Measurements from ENCODE around the gene UNC13C. TPM values are rescaled to one million over a fixed set of nuclear protein-coding genes. Genes with fewer than 3 reads are reported as not detected.

UNC13C gene
- total RNA-seq, 6 experiments from 2014 or later, result not detected

- 74% methylated on average over 5 of the region's 6 CpGs for WGBS (ENCODE audit: insufficient coverage, low coverage, low lambda C conversion rate, missing lambda C conversion rate)
- DNase-seq (no peak), ATAC-seq (peak in 1 of 4 donors; percentile 16)
- intact Hi-C loops (cut with DNase I), result no loop called here
- no peak overlapping the region for H3K4me3 ChIP-seq
- no peak for TF ChIP-seq POLR2A (IDR thresholded peaks at IDR 0.05)
- TF ChIP-seq CTCF (IDR thresholded peaks at IDR 0.05), result no peak
- H3K27ac ChIP-seq, result no peak overlapping the region
- no peaks in the 10 kb centered on the region for H3K9me3 ChIP-seq
- H3K27me3 ChIP-seq, result peaks cover 3 to 4% of the 10 kb centered on the region in 2 donors
- no peaks in the 10 kb centered on the region for H3K4me1 ChIP-seq
- no peaks in the 10 kb centered on the region for H3K36me3 ChIP-seq
Observed at GRCh38 chr15:54282228-54282836, 304.1 kb downstream of the UNC13C start.

- H3K9me3 ChIP-seq, result no peaks in the 10 kb centered on the region
- no peak overlapping the region for H3K4me3 ChIP-seq
- TF ChIP-seq CTCF (IDR thresholded peaks at IDR 0.05) (no peak), POLR2A (IDR thresholded peaks at IDR 0.05) (no peak)
- no peak for DNase-seq
- intact Hi-C loops (cut with DNase I), result no loop called here
- no peaks in the 10 kb centered on the region for H3K4me1 ChIP-seq
- no peak for ATAC-seq
- H3K36me3 ChIP-seq, result no peaks in the 10 kb centered on the region
- H3K27me3 ChIP-seq, result peaks cover 0 to 2% of the 10 kb centered on the region in 2 donors
- no peak overlapping the region for H3K27ac ChIP-seq
- 18% methylated on average over 1 of the region's 1 CpG for WGBS (ENCODE audit: insufficient coverage, low coverage, low lambda C conversion rate, missing lambda C conversion rate)
Observed at GRCh38 chr15:54288049-54288448, 309.8 kb downstream of the UNC13C start.

GRCh38 chr15:54289590-54290136 is 311.4 kb downstream of the UNC13C start:
- H3K27ac ChIP-seq, result no peak overlapping the region
- TF ChIP-seq POLR2A (IDR thresholded peaks at IDR 0.05) (no peak), CTCF (IDR thresholded peaks at IDR 0.05) (no peak)

GRCh38 chr15:54298396-54298795 is 320.2 kb downstream of the UNC13C start:
- Histone ChIP-seq H3K27me3 (no peaks in the 10 kb centered on the region), H3K27ac (no peak overlapping the region), H3K9me3 (no peaks in the 10 kb centered on the region), H3K4me3 (no peak overlapping the region), H3K4me1 (no peaks in the 10 kb centered on the region), H3K36me3 (no peaks in the 10 kb centered on the region)
- ATAC-seq (no peak), DNase-seq (no peak)
- intact Hi-C loops (cut with DNase I), result no loop called here
- TF ChIP-seq CTCF (IDR thresholded peaks at IDR 0.05), result no peak
- 62% methylated on average over 3 of the region's 3 CpGs for WGBS (ENCODE audit: insufficient coverage, low coverage, low lambda C conversion rate, missing lambda C conversion rate)

More at GRCh38 chr15:54289590-54290136, 311.4 kb downstream of the UNC13C start:
- WGBS (ENCODE audit: insufficient coverage, low coverage, low lambda C conversion rate, missing lambda C conversion rate), result 28% methylated on average over 4 of the region's 4 CpGs
- Histone ChIP-seq H3K9me3 (no peaks in the 10 kb centered on the region), H3K4me1 (no peaks in the 10 kb centered on the region), H3K36me3 (no peaks in the 10 kb centered on the region), H3K27me3 (no peaks in the 10 kb centered on the region), H3K4me3 (no peak overlapping the region)
- ATAC-seq, result no peak
- no peak for DNase-seq
- intact Hi-C loops (cut with DNase I), result no loop called here
